GM21360 (cell line): ENCODE results near the gene SEMA3C.

Source experiments
- ATAC-seq: cut with Tn5 transposase; IDR thresholded peaks from one replicate; pipeline ENCODE4 v1.9.1; 2021; ENCODE audit warnings: mild to moderate bottlenecking, moderate library complexity; ENCODE audit not compliant: unreplicated experiment

SEMA3C gene

GRCh38 chr7:80708123-80708522 is 210.7 kb downstream of the SEMA3C start:
- no peak for ATAC-seq

DNA sequence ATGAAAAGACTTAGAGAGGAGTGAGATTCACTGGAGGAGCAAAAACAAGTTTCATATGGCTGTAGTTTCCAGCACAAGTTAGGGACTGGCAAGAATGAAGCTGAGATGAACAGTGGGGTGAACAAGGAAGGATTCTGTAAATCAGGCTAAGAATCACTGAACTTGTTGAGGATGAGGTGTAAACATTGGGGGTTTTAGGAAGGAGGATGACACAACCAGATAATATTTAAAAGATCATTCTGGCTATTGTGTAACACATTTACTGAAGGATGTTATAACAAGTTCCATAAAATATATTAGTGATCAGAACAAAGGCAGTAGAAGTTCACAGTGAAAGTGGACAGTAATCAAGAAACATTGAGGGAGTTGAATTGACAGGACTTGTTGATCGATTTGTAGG is 211.5 kb downstream of the SEMA3C start:
- ATAC-seq = no peak

DNA sequence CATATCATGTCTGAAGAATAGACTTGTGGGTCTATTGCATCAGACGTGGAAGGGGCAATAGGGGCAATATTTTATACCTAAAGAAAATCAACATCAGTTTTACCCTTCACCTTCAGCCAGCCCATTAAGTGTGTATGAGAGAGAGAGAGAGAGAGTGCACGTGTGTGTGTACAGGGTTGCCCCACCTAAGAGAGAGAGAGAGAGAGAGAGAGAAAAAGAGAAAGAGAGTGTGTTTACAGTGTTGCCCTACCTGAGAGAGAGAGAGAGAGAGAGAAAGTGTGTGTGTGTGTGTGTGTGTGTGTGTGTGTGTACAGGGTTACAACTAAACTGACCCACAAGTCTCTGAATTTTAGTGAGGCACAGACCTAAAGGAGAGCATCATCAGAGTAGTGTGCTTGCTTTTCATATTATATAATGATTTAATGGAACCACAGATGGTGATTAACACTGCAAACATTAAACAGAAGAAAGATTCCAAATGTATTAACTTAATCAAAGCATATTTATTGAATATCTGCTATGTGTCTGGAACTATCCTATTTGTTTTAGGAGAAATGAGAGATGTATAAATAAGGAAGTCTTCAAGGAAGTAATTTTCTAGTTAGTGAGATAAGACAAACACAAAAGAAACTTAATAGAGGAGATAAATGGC is 213.6 kb downstream of the SEMA3C start:
- no peak for ATAC-seq

- no peak for ATAC-seq
Observed at GRCh38 chr7:80703272-80703671, 215.6 kb downstream of the SEMA3C start.

- no peak for ATAC-seq
Observed at GRCh38 chr7:80699721-80700256, 219.1 kb downstream of the SEMA3C start.

DNA sequence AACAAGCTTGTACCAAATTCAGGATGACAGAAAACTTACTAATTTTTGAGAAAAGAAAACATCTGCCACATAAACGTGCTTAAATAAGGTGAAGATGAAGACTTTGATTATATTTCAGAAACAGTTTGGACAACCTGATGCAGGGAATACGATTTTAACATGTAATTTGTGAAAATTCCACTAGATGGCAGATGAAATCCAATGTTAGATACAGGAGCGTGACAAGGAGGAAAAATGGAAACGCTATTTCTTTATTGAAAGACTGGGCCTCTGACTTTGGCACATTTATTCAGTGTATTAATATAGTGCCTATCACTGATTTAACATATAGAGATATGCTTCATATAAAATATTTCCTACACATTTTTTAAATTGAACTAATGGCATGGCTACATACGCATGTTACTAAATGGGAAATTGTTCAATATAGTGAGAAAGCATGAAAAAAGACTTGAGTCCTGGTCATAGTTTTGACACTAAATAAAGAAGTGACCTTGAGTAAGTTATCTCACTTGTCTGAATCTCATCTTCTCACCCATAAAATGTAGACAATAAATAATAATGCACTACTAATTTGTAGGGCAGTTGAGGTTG is 219.7 kb downstream of the SEMA3C start:
- ATAC-seq = peak; percentile 75
